H1 (cell line): Measurements from ENCODE around the gene CMKLR1. TPM values are rescaled to one million over a fixed set of nuclear protein-coding genes. Genes with fewer than 3 reads are reported as not detected.

Experiments used
- CTCF ChIA-PET: fragments of 300-600 bp; sonication (Branson Sonifier 250); formaldehyde crosslinking; loops from one replicate; lab custom pipeline; 2021; ENCODE audit not compliant: partially characterized antibody; lab: Charles Lee
- POLR2A ChIA-PET: fragments of 300-600 bp; sonication (Branson Sonifier 250); formaldehyde crosslinking; loops from one replicate; lab custom pipeline; 2021; ENCODE audit warnings: inconsistent platforms; ENCODE audit not compliant: partially characterized antibody; lab: Charles Lee
- DNase-seq, 2 experiments: peaks; one replicate each; pipeline versions ENCODE4 v3.0.0 to v3.0.0-alpha.2; 2010 to 2022; ENCODE audit warnings: low spot score in 2 of 2, low read depth in 1 of 2, mixed read lengths in 1 of 2
- FAIRE-seq: peaks from 2 replicates; lab custom pipeline; 2011; peaks lifted over from hg19 to GRCh38; lab: Jason Lieb, UNC
- H2AFZ ChIP-seq: 2 replicates; pipeline ENCODE4 v1.8.1; 2012; ENCODE audit warnings: low read length, inconsistent platforms
- H2AK5ac ChIP-seq: 2 replicates; pipeline ENCODE4 v1.6.1; 2013; ENCODE audit warnings: low read depth, low read length
- H2BK120ac ChIP-seq: replicated peaks from 2 replicates; pipeline ENCODE3; 2013; ENCODE audit warnings: low read depth, low read length, inconsistent platforms
- H2BK12ac ChIP-seq: 2 replicates; pipeline ENCODE4 v1.6.1; 2013; ENCODE audit warnings: low read depth, low read length
- H2BK15ac ChIP-seq: 2 replicates; pipeline ENCODE4 v1.6.1; 2013; ENCODE audit warnings: low read length
- H2BK20ac ChIP-seq: 2 replicates; pipeline ENCODE4 v1.6.1; 2013; ENCODE audit warnings: low read length
- H2BK5ac ChIP-seq: 2 replicates; pipeline ENCODE4 v1.6.1; 2013; ENCODE audit warnings: low read depth, low read length
- H3K14ac ChIP-seq: 2 replicates; pipeline ENCODE4 v1.6.1; 2013; ENCODE audit warnings: inconsistent platforms; ENCODE audit not compliant: insufficient read length
- H3K18ac ChIP-seq: 2 replicates; pipeline ENCODE4 v1.6.1; 2013; ENCODE audit warnings: low read length; ENCODE audit errors: extremely low read depth
- H3K23ac ChIP-seq: 2 replicates; pipeline ENCODE4 v1.6.1; 2013; ENCODE audit warnings: inconsistent platforms; ENCODE audit not compliant: insufficient read length
- H3K23me2 ChIP-seq: 2 replicates; pipeline ENCODE4 v1.6.1; 2013; ENCODE audit warnings: low read depth, low read length
- H3K27ac ChIP-seq: 2 replicates; pipeline ENCODE4 v1.6.1; 2011; ENCODE audit warnings: low read depth, low read length, inconsistent platforms
- H3K27me3 ChIP-seq, 4 experiments: replicated peaks in 1 of 4; 1 replicate in 1 of 4; 2 replicates in 3 of 4; pipeline versions ENCODE4 v1.6.1 to v1.8.1; 2011 to 2013; ENCODE audit warnings: low read length in 3 of 4, mild to moderate bottlenecking in 3 of 4, inconsistent platforms in 2 of 4, mixed read lengths in 2 of 4, moderate library complexity in 1 of 4; ENCODE audit not compliant: control insufficient read depth in 3 of 4, insufficient read depth in 3 of 4; ENCODE audit errors: extremely low read depth in 1 of 4
- H3K36me3 ChIP-seq, 4 experiments: 2 replicates each; pipeline versions ENCODE4 v1.6.1 to v1.8.1; 2011 to 2013; ENCODE audit warnings: mild to moderate bottlenecking in 4 of 4, low read length in 3 of 4, moderate library complexity in 2 of 4, control low read depth in 1 of 4, inconsistent platforms in 1 of 4; ENCODE audit not compliant: insufficient read depth in 4 of 4, control insufficient read depth in 2 of 4
- H3K4ac ChIP-seq: replicated peaks from 2 replicates; pipeline ENCODE3; 2013; ENCODE audit warnings: low read length, low read depth, mixed read lengths, inconsistent platforms; ENCODE audit not compliant: insufficient read length
- H3K4me1 ChIP-seq, 4 experiments: replicated peaks in 1 of 4; 1 replicate in 1 of 4; 2 replicates in 3 of 4; pipeline versions ENCODE4 v1.6.1 to v1.8.1; 2011 to 2013; ENCODE audit warnings: low read length in 3 of 4, inconsistent platforms in 2 of 4, mixed read lengths in 1 of 4; ENCODE audit not compliant: insufficient read depth in 4 of 4, control insufficient read depth in 3 of 4
- H3K4me2 ChIP-seq, 2 experiments: 2 replicates each; pipeline versions ENCODE4 v1.6.1 to v1.8.1; 2011 to 2013; ENCODE audit warnings: low read depth in 2 of 2, low read length in 2 of 2, control low read depth in 1 of 2, inconsistent platforms in 1 of 2, mild to moderate bottlenecking in 1 of 2; ENCODE audit not compliant: insufficient read depth in 1 of 2
- H3K4me3 ChIP-seq, 4 experiments: fragments of 200-600, 300-600 bp in 1 of 4; sonication (generic), shearing (Covaris generic), sonication (Bioruptor Twin) in 1 of 4; 2 replicates each; pipeline versions ENCODE4 v1.5.1 to v1.8.1; 2011 to 2016; ENCODE audit warnings: low read length in 4 of 4, low read depth in 3 of 4, control low read depth in 2 of 4, inconsistent platforms in 2 of 4, mild to moderate bottlenecking in 2 of 4, mixed read lengths in 1 of 4, moderate library complexity in 1 of 4; ENCODE audit not compliant: insufficient read depth in 2 of 4; ENCODE audit errors: extremely low read depth in 1 of 4
- H3K56ac ChIP-seq: replicated peaks from 2 replicates; pipeline ENCODE3; 2013; ENCODE audit warnings: low read depth, mild to moderate bottlenecking, mixed read lengths, low read length, inconsistent platforms; ENCODE audit not compliant: insufficient read length
- H3K79me1 ChIP-seq: 2 replicates; pipeline ENCODE4 v1.6.1; 2013; ENCODE audit warnings: low read depth, low read length, control low read depth
- H3K79me2 ChIP-seq, 2 experiments: 2 replicates each; pipeline versions ENCODE4 v1.6.1 to v1.8.1; 2012 to 2013; ENCODE audit warnings: low read length in 2 of 2, mild to moderate bottlenecking in 2 of 2, inconsistent platforms in 1 of 2; ENCODE audit not compliant: insufficient read depth in 2 of 2, control insufficient read depth in 1 of 2
- H3K9ac ChIP-seq, 4 experiments: replicated peaks in 1 of 4; 1 replicate in 1 of 4; 2 replicates in 3 of 4; pipeline versions ENCODE4 v1.6.1 to v1.8.1; 2011 to 2013; ENCODE audit warnings: low read depth in 3 of 4, low read length in 3 of 4, control low read depth in 2 of 4, mild to moderate bottlenecking in 2 of 4, moderate library complexity in 2 of 4, inconsistent platforms in 1 of 4; ENCODE audit errors: extremely low read depth in 1 of 4
- H3K9me3 ChIP-seq, 2 experiments: 2 replicates each; pipeline versions ENCODE4 v1.6.1 to v1.8.1; 2012 to 2013; ENCODE audit warnings: mild to moderate bottlenecking in 2 of 2, moderate library complexity in 2 of 2, control low read depth in 1 of 2, inconsistent platforms in 1 of 2, low read depth in 1 of 2, low read length in 1 of 2, mixed read lengths in 1 of 2; ENCODE audit not compliant: insufficient read depth in 2 of 2
- H4K20me1 ChIP-seq, 2 experiments: replicated peaks in 1 of 2; 2 replicates each; pipeline versions ENCODE3 to v1.8.1; 2011 to 2013; ENCODE audit warnings: inconsistent platforms in 2 of 2, low read length in 2 of 2, mild to moderate bottlenecking in 1 of 2; ENCODE audit not compliant: insufficient read depth in 2 of 2, control insufficient read depth in 1 of 2
- H4K5ac ChIP-seq: 2 replicates; pipeline ENCODE4 v1.6.1; 2013; ENCODE audit warnings: low read length, low read depth, mixed read lengths, inconsistent platforms; ENCODE audit not compliant: insufficient read length
- H4K8ac ChIP-seq: 2 replicates; pipeline ENCODE4 v1.8.0; 2013; ENCODE audit warnings: mild to moderate bottlenecking, moderate library complexity, low read length, inconsistent platforms; ENCODE audit not compliant: insufficient read depth; ENCODE audit errors: extremely low read depth
- H4K91ac ChIP-seq: replicated peaks from 2 replicates; pipeline ENCODE3; 2013; ENCODE audit warnings: low read length, mixed read lengths, inconsistent platforms; ENCODE audit not compliant: insufficient read length
- CHD1 ChIP-seq: IDR thresholded peaks from 2 replicates; pipeline ENCODE4 v1.6.1; 2012; ENCODE audit warnings: low read depth, low read length, improper control_type of control experiment
- WGBS, 2 experiments: shearing (Covaris generic) in 1 of 2; methylation state at CpG; one replicate each; pipeline versions ENCODE4 v1.1.6 to v1.1.7; 2013 to 2015; ENCODE audit warnings: low lambda C conversion rate in 2 of 2, mixed read lengths in 2 of 2, inconsistent platforms in 1 of 2, low coverage in 1 of 2, missing lambda C conversion rate in 1 of 2; ENCODE audit not compliant: insufficient replicate concordance in 2 of 2, insufficient coverage in 1 of 2, insufficient read length in 1 of 2; ENCODE audit errors: extremely low coverage in 1 of 2, missing lambda C conversion rate in 1 of 2; 5-methylcytosine and 5-hydroxymethylcytosine counted together
- polyA plus RNA-seq, 7 experiments: library from polyadenylated mRNA; depleted of rRNA in 3 of 7; stranded (reverse) in 5 of 7; unstranded in 2 of 7; fragments of >200 nt in 5 of 7; fragments of 200-250 nt in 2 of 7; gene quantifications; 1 replicate in 5 of 7; 2 replicates in 1 of 7; 4 replicates in 1 of 7; pipeline versions ENCODE4 v1.2.1 to v1.2.3, GENCODE V29; 2011 to 2013; ENCODE audit warnings: missing spikeins in 2 of 7, mixed read lengths in 2 of 7
- total RNA-seq: library from RNA; stranded (reverse); fragmentation: NEBNext Ultra II Directional; extraction: Animal tissue kit (Norgen Biotek cat#: 25700); gene quantifications from 2 replicates; pipeline ENCODE4 v1.2.1, GENCODE V29; 2021

The CMKLR1 gene
- total and polyA plus RNA-seq, 2 of the 8 experiments (the other 6 are each of a cell fraction or from before 2014, with no cell fraction given): 2.1 to 2.8 TPM

- H3K27me3 ChIP-seq: no peaks in the 10 kb centered on the region
- H3K4me3 ChIP-seq: no peak overlapping the region
- H2AK5ac ChIP-seq: no peak overlapping the region
- H3K56ac ChIP-seq: no peak overlapping the region
- no peak overlapping the region for H4K5ac ChIP-seq
- no peaks in the 10 kb centered on the region; a peak in 1 of 4 replicates for H3K9me3 ChIP-seq
- H2BK120ac ChIP-seq: no peak overlapping the region
- H3K4ac ChIP-seq: no peak overlapping the region
- no peak overlapping the region for H2BK15ac ChIP-seq
- no peak overlapping the region for H3K18ac ChIP-seq
- H3K14ac ChIP-seq: no peak overlapping the region
- no peak overlapping the region for H3K23ac ChIP-seq
- H4K8ac ChIP-seq: no peak overlapping the region
- no peak for TF ChIP-seq CHD1
- no peak overlapping the region for H2BK20ac ChIP-seq
- H3K36me3 ChIP-seq: no peaks in the 10 kb centered on the region
- no peak overlapping the region for H2AFZ ChIP-seq
- H3K79me2 ChIP-seq: no peaks in the 10 kb centered on the region
- no peak overlapping the region for H2BK12ac ChIP-seq
- no peak overlapping the region for H4K91ac ChIP-seq
- H3K23me2 ChIP-seq: no peaks in the 10 kb centered on the region; the same call in 1 of the 2 replicates
- 94% methylated on average over 3 of the region's 3 CpGs; no CpG with 5 or more reads in 1 of the 2 experiments for WGBS, 2 experiments
- ChIA-PET CTCF (interaction anchor here (1.1 to 6.9 kb wide), 16 partner anchors 8 to 259 kb away, joined by 3 to 35 read pairs (median 6); no protein-coding TSS in a partner anchor), POLR2A (no interaction called here)
- no peak for DNase-seq
- H2BK5ac ChIP-seq: no peak overlapping the region
- peaks cover 8 to 26% (median 11%) of the 10 kb centered on the region in 4 experiments for H3K4me1 ChIP-seq
- no peak overlapping the region for H3K4me2 ChIP-seq
- H3K79me1 ChIP-seq: no peaks in the 10 kb centered on the region
- no peaks in the 10 kb centered on the region for H4K20me1 ChIP-seq
- no peak overlapping the region for H3K9ac ChIP-seq
- no peak for FAIRE-seq
- H3K27ac ChIP-seq: no peak overlapping the region
Observed at GRCh38 chr12:108238474-108238873, 100.6 kb downstream of the CMKLR1 start.

Other genes starting within 250 kb of the CMKLR1 start
- 1.7 and 2.2 TPM in 2 replicates for gene WSCD2, start 210.0 kb downstream of the CMKLR1 start, total RNA-seq
- 0.99 and 1.3 TPM in 2 replicates for gene WSCD2, start 210.0 kb downstream of the CMKLR1 start, polyA plus RNA-seq (2011; rRNA removed)
- gene FICD, start 176.0 kb upstream of the CMKLR1 start, total RNA-seq: 6.0 TPM in 2 replicates
- 2.2 and 3.0 TPM in 2 replicates for gene FICD, start 176.0 kb upstream of the CMKLR1 start, polyA plus RNA-seq (2011; rRNA removed)
- gene SART3, start 221.9 kb upstream of the CMKLR1 start, total RNA-seq: 89.6 and 103 TPM in 2 replicates
- 16.0 and 21.4 TPM in 2 replicates for gene SART3, start 221.9 kb upstream of the CMKLR1 start, polyA plus RNA-seq (2011; rRNA removed)
- gene ISCU, start 223.3 kb upstream of the CMKLR1 start, total RNA-seq: 78.1 and 82.3 TPM in 2 replicates
- gene ISCU, start 223.3 kb upstream of the CMKLR1 start, polyA plus RNA-seq (2011; rRNA removed): 54.5 and 72.1 TPM in 2 replicates